Measurements from ENCODE around the gene FOXK1.
"Not testable (repeated sequence)": the region's sequence is repeated elsewhere in the genome, so short reads cannot be mapped to it uniquely, and the experiment has no call there.

FOXK1 gene

DNA sequence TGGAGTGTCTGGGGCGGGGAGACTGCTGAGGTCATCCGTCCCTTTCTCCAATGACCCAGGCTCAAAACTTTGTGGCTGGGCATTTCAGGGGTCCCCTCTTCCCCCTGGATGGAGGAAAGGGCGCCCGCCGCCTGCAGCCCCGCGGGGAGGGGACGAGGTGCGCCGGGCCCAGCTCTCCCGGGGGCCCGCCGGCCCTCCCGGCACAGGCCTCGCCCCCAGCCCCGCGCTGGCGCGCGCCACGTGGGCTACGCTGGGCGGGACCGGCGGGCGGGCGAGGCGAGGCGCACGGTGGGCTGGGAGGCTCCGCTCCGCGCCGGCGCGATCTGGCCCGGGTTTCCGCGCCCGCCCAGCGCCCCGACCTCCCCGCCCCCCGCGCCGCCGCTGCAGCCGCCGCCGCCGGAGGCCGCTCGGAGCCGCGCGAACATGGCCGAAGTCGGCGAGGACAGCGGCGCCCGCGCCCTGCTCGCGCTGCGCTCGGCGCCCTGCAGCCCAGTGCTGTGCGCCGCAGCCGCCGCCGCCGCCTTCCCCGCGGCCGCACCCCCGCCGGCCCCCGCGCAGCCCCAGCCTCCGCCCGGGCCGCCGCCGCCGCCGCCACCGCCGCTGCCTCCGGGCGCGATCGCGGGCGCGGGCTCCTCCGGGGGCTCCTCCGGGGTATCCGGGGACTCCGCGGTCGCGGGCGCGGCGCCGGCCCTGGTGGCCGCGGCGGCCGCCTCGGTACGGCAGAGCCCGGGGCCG lies at the start of gene FOXK1:
Gene FOXK1 (plus strand): TSS at position 410 of the 735 bp plus-strand sequence. CDS start 14 bp downstream, at position 424.
- DNase-seq (ENCODE audit: low read depth in 2 of 2), result peak; percentile 38 to 71

DNA sequence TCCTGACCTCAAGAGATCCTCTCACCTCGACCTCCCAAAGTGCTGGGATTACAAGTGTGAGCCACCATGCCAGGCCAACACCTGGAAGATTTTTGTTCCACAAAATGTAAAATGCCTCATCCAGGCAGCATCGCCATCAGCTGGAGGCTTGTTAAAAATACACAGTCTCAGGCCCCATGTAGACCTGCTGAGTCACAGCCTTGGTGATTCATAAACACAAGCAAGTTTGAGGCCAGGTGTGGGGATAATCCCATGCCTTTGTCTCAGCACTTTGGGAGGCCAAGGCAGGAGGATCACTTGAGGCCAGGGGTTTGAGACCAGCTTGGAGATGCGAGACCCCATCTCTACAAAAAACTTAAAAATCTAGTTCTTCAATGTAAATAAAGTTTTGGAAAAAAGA lies 49.1 kb upstream of the FOXK1 start:
- no peak for DNase-seq (ENCODE audit: low read depth in 2 of 2)

GRCh38 chr7:4634166-4634565 lies 47.9 kb upstream of the FOXK1 start:
- no peak for DNase-seq (ENCODE audit: low read depth in 2 of 2)

DNA sequence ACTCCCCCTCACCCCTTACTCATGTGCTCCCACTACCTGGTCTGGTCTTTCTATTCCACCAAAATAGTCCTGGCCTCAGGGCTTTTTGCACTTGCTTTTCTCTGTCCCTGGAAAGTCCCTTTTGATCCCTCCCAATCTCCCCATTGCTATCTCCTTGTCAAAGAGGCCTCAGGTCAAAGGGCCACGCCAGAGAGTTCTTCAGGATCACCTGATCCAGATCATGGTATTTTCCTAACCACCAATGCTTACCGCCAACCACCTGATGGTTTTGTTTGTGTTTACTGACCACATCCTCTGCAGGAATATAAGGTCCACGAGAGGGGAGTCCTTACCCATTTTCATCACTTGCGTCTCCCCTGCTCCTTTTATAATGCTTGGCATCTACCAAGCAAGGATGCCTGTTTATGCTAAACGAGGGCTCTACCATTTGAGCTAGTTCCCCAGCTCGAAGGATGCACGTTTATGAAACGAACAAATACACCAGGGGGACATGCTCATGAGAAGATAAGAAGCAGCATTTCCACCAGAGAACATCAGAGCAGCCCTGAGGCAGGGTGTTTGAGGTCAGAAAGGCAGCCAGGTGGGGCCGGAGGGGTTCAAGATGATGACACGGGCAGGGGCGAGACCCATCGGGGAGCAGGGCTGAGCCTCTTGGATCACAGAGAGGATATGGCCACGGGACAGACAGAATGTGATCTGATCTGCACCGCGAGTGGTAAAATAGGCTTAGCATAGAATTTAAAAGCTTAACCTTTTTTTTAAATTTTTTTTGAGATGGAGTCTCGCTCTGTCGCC lies 43.1 kb upstream of the FOXK1 start:
- DNase-seq (ENCODE audit: low read depth in 2 of 2), result no peak

DNA sequence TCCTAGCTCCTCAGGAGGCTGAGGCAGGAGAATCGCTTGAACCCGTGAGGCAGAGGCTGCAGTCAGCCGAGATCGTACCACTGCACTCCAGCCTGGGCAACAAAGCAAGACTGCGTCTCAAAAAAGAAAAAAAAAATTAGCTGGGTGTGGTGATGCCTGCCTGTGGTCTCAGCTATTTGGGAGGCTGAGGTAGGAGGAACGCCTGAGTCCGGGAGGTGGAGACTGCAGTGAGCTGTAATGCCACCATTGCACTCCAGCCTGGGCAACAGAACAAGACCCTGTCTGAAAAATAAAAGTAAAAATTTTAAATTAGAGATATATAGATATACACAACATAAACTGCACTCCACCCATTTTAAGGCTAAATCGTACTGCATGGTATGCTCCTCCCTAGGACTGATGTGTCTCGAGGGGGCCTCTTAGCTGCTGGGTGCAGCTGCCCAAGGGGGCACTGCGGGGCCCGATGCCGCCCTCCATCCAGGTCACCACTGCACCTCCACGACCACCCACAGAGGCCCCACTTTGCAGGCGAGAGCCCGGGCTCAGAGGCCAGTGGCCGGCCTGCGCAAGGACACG lies 40.9 kb upstream of the FOXK1 start:
- no peak for DNase-seq (ENCODE audit: low read depth in 2 of 2)

- DNase-seq (ENCODE audit: low read depth in 2 of 2), result peak; percentile 89 to 92
These were observed 40.2 kb upstream of the FOXK1 start for GRCh38 chr7:4641667-4642467.

DNA sequence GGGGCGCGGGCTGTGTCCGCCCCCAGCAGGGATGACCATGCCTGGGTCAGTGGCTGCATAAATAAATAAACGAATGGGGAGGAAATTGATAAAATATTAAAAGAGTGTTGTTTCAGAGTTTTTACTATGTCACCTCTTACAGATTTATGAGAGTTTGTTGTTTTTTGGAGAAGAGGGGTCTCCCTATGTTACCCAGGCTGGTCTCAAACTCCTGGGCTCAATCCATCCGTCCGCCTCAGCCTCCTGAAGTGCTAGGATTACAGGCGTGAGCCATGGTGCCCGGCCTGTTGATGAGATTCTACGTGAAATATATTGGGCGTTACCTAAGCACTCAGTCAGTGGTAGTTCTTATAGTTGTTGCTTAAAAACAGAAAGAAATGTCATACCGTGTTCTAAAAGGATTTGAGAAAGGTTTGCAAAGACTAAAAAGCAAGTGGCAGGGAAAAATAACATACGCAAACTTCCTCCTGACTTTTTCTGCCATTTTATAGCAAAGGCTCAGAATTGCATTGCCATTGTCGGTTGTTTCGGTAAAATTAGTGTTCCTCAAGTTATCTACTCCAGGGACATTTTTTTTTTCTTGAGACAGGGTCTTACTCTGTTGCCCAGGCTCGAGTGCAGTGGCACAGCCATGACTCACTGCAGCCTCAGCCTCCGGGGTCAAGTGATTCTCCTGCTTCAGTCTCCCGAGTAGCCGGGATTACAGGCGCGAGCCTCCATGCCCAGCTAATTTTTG lies 39.5 kb upstream of the FOXK1 start:
- no peak for DNase-seq (ENCODE audit: low read depth in 2 of 2)

DNA sequence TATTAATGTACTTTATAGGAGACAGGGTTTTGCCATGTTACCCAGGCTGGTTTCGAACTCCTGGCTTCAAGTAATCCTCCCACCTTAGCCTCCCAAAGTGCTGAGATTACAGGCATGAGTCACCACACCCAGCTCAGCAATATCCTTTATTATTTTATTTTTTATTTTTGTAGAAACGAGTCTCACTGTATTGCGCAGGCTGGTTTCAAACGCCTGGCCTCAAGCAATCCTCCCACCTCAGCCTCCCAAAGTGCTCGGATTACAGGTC lies 39.0 kb upstream of the FOXK1 start:
- DNase-seq (ENCODE audit: low read depth in 2 of 2), result not testable (repeated sequence)

DNA sequence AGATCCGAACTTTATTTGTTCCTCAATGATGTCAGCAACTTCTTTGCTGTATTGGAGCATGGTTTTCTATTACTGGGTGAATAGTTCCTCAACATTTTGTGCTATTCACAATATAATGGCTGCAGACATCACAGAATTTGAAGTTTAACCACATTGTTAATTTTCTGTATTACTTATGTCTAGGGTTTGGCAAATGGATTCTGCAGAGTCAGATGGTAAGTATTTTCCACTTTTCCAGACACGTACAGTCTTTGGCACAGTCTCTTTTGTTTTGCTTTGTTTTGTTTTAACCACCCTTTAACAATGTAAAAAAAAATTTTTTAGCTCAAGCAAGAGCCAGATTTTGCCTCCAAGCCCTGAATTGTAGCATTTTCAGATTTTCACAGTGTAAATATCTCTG lies 36.8 kb upstream of the FOXK1 start:
- no peak for DNase-seq (ENCODE audit: low read depth in 2 of 2)

- DNase-seq (ENCODE audit: low read depth in 2 of 2), result no peak
These were observed 34.0 kb upstream of the FOXK1 start for GRCh38 chr7:4648111-4648510.

GRCh38 chr7:4650433-4651047 lies 31.6 kb upstream of the FOXK1 start:
- no peak for DNase-seq (ENCODE audit: low read depth in 2 of 2)

DNA sequence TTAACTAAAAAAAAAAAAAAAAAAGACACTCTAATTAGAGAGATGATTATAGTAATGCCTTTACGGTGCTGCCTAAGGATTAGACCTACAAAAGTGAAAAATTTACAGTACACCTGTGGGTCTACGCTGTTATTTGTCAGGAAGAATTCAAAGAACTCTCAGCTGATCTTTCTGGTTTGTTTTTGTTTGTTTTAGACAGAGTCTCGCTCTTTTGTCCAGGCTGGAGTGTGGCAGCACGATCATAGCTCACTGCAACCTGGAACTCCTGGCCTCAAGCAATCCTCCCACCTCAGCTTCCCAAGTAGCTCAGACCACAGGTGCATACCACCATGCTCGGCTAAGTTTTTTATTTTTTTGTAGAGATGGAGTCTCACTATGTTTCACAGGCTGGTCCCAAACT lies 28.3 kb upstream of the FOXK1 start:
- DNase-seq (ENCODE audit: low read depth in 2 of 2), result no peak

- DNase-seq (ENCODE audit: low read depth in 2 of 2), result no peak
These were observed 26.8 kb upstream of the FOXK1 start for GRCh38 chr7:4655311-4655710.

- no peak for DNase-seq (ENCODE audit: low read depth in 2 of 2)
These were observed 26.2 kb upstream of the FOXK1 start for GRCh38 chr7:4655896-4656295.

GRCh38 chr7:4657640-4658417 lies 24.3 kb upstream of the FOXK1 start:
- no peak for DNase-seq (ENCODE audit: low read depth in 2 of 2)

DNA sequence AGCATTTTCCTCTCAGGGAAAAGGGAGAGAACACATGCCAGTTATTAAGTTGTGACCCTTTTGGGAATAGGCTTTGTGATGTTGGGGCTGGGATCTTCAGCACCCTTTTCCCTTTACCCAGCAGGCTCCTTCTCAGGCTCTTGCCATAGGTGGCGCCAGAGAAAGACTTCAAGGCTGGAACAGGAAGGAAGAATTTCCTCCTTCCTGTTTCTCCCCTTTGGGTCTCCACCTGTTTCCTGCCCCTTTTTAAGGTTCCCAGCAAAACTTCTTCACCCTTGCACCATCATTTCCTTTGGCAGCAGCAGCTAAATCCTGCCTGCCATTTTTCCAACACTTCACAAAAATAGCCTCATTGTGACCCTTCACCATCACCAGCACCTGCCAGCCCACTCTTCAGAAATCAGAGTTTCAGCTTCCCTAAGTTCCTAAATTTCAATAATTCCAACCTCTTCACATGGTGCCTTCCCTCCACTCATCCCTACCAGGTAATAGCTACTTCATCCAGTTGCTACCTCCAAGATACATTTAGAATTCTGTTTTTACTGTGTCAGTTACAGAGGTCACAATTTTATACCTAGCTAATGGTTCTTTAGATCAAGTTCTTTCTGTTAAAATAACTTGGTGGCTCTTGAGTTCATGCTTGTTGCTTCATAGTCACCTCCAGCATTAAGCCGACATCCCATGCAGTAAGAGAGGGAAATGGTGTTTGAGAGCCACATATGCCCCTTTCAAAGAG lies 22.4 kb upstream of the FOXK1 start:
- DNase-seq (ENCODE audit: low read depth in 2 of 2), result no peak

- no peak for DNase-seq (ENCODE audit: low read depth in 2 of 2)
These were observed 20.2 kb upstream of the FOXK1 start for GRCh38 chr7:4661871-4662270.

- no peak for DNase-seq (ENCODE audit: low read depth in 2 of 2)
These were observed 18.7 kb upstream of the FOXK1 start for GRCh38 chr7:4663239-4664018.

DNA sequence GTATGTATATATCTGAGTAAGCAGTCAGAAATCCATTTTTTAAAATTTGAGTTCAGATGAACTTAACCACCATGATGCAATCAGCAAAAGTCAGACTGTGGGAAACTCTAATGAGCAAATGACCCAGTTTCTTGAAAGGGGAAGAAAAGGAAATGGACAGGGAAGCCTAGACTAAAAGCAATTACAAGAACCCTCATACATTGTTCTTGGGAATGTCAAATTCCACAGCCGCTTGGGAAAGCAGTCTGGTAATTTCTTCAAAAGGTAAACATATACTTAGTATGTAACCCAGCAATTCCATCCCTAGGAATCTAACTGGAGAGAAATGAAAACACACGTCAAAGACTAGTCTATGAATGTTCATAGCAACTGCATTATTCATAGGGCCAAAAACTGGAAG lies 16.4 kb upstream of the FOXK1 start:
- DNase-seq (ENCODE audit: low read depth in 2 of 2), result no peak

All from stimulated activated CD8-positive, alpha-beta memory T cell treated with anti-CD3 and anti-CD28 coated beads, Interleukin-15, amount 100 ng/mL, for 4 hours (primary cell).